ENCODE measurements around the gene PTDSS2. TPM values are rescaled to one million over a fixed set of nuclear protein-coding genes. Genes with fewer than 3 reads are reported as not detected.
A peak's percentile ranks its signal among the peaks of the same experiment; 100 is the strongest.

The PTDSS2 gene
- total and polyA plus RNA-seq, 10 of the 15 experiments (the other 5 are each of a cell fraction or from before 2014, with no cell fraction given), result 0.39 to 21.1 (median 10.8) TPM

- Histone ChIP-seq H3K27me3 (replicated peaks in 1 of 2; ENCODE audit: control insufficient read depth in 2 of 2, insufficient read depth in 2 of 2, low read length in 1 of 2) (no peaks in the 10 kb centered on the region), H3K4me3 (peak overlapping the region; percentile 78), H3K9ac (ENCODE audit: control insufficient read depth, insufficient read depth, low read length) (peak overlapping the region; percentile 70; the same call in 1 of the 2 replicates), H4K20me1 (ENCODE audit: control insufficient read depth, insufficient read depth) (no peaks in the 10 kb centered on the region), H3K27ac (ENCODE audit: control insufficient read depth, insufficient read depth) (no peak overlapping the region), H3K4me2 (ENCODE audit: control insufficient read depth, insufficient read depth) (peak overlapping the region; percentile 86), H3K9me3 (replicated peaks; ENCODE audit: control insufficient read depth, insufficient read depth, low read length) (no peaks in the 10 kb centered on the region), H3K79me2 (ENCODE audit: control insufficient read depth, insufficient read depth, low read length) (peaks cover 10% of the 10 kb centered on the region), H2AFZ (ENCODE audit: control insufficient read depth, low read depth, low read length) (no peak overlapping the region), H3K4me1 (ENCODE audit: control insufficient read depth, insufficient read depth, low read length) (peaks cover 12% of the 10 kb centered on the region), H3K36me3 (ENCODE audit: control insufficient read depth in 2 of 2, insufficient read depth in 2 of 2, low read length in 1 of 2) (no peaks in the 10 kb centered on the region; a peak in 1 of 4 replicates)
- ChIA-PET SMC1A (ENCODE audit: uncharacterized antibody, unreplicated experiment) (interaction anchor here (1.1 to 1.2 kb wide), 2 partner anchors 9 to 78 kb away, joined by 3 to 4 read pairs; no protein-coding TSS in a partner anchor), CTCF (interaction anchor here (0.9 to 4.9 kb wide), 5 partner anchors 9 to 286 kb away, joined by 3 to 34 read pairs (median 3); partner anchors contain the start of gene PTDSS2), POLR2A (interaction anchor here (0.8 to 1.5 kb wide), 2 partner anchors 16 to 231 kb away, joined by 3 read pairs; no protein-coding TSS in a partner anchor), RAD21 (ENCODE audit: unreplicated experiment) (interaction anchor here (1.1 to 1.2 kb wide), 3 partner anchors 8 to 282 kb away, joined by 3 to 6 read pairs (median 3); no protein-coding TSS in a partner anchor)
- DNase-seq (ENCODE audit: low read depth, low spot score) (no peak), FAIRE-seq (no peak), ATAC-seq (no peak)
- in situ Hi-C loops (cut with MboI), result no loop called here
- TF ChIP-seq RAD21 (IDR thresholded peaks at IDR 0.05; ENCODE audit: insufficient read depth, low read depth, low read length) (peak; percentile 38), NFYB (IDR thresholded peaks at IDR 0.05; ENCODE audit: insufficient read depth, low read depth, low read length) (0 out of 2 replicates have a peak, but pooled peaks have one; percentile 14), KLF5 (IDR thresholded peaks at IDR 0.05; ENCODE audit: partially characterized antibody) (peak; percentile 84), E2F4 (IDR thresholded peaks at IDR 0.05; ENCODE audit: low read depth, low read length) (no peak), CTCF (IDR thresholded peaks at IDR 0.05 in 2 of 3, conservative IDR thresholded peaks at IDR 0.05 in 1 of 3; ENCODE audit: control insufficient read depth in 2 of 3, extremely low read depth in 1 of 3, insufficient read depth in 1 of 3, low read depth in 3 of 3, low read length in 3 of 3) (peak; percentile 19 to 39 (median 26); a peak in 3 of 6 replicates), SMC3 (IDR thresholded peaks at IDR 0.05; ENCODE audit: borderline replicate concordance, low read length) (peak; percentile 26; the same call in 1 of the 2 replicates)
- 87% methylated on average over 27 of the region's 27 CpGs for WGBS (ENCODE audit: insufficient coverage, insufficient replicate concordance, low lambda C conversion rate, missing lambda C conversion rate)
- TSS peak; percentile 54 for BruUV-seq (replicated peaks)
- intact Hi-C loops (cut with micrococcal nuclease; ENCODE audit: unreplicated experiment), result loop anchor here (10.0 kb wide), 2 partner anchors 136 to 236 kb away; partner anchors contain the start of genes BET1L, IFITM2 and RIC8A
Measured at GRCh38 chr11:440065-441042, 9.7 kb upstream of the PTDSS2 start.

Measured in GM12878 (cell line).